Measurements from ENCODE around the gene KRTAP12-2.
"Not testable (repeated sequence)": the region's sequence is repeated elsewhere in the genome, so short reads cannot be mapped to it uniquely, and the experiment has no call there.

Gene KRTAP12-2

DNA sequence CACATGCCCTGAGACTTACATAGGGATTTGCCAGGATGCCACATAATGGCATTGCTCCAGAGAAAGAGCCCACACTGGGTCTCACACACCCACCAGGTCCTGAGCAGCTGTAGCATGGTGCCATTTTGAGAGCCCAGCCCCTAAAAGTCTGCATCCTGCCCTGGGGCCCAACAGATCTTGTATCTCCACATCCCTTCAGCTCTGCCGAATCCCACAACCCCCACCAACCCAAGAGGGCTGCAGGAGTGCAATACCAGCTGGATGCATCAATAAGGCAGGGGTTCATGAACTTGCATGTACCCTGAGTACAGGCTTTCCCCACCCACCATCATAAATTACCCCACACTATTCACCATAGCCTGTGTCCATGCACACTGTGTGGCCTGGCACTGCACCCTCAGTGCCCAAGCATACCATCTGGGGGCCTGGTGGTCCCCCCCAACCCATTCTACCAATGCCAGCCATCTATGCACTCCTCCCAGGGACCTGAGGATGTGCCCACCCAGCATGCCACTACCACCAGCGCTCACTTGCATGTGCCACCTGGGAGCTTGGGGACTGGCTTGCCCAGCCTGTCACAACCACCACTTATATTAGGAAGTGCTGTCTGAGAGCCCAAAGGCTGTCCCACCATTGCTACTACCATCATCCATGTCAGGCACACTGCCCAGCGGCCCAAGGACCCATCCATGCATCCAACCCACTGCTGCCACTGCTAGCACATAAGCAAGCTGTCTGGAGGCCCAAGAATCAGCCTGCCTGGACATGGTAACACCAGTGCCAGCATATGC lies 4.1 kb upstream of the KRTAP12-2 start:
- DNase-seq (ENCODE audit: insufficient read length, low spot score) = no peak
- no peak for FAIRE-seq
- TF ChIP-seq TAF1 (IDR thresholded peaks at IDR 0.05; ENCODE audit: low read depth, low read length) (no peak), POU2F2 (IDR thresholded peaks at IDR 0.05; ENCODE audit: low read depth, low read length) (no peak), PAX5 (IDR thresholded peaks at IDR 0.05; ENCODE audit: insufficient read depth, low read length, severe bottlenecking) (no peak), POLR2AphosphoS5 (IDR thresholded peaks at IDR 0.05; ENCODE audit: low read depth, low read length) (no peak), SPI1 (IDR thresholded peaks at IDR 0.05; ENCODE audit: low read depth, low read length) (no peak)

DNA sequence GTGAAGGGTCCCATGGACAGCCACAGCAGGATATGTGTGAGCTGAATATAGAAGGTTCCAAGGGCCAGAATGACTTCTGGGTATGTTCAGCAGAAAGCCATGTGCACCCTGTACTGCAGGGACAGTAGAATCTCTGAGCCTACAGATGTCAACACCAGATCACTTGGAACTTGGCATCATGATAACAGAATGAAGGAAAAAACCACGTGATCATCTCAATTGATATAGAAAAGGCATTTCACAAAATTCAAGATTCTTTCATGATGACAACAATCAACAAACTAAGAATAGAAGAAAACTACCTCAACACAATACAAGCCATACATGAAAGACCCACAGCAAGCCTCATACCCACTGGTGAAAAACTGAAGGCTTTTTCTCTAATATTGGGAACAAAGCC lies 885 bp upstream of the KRTAP12-2 start:
- DNase-seq (ENCODE audit: insufficient read length, low spot score) (no peak), FAIRE-seq (no peak)
- TF ChIP-seq TAF1 (IDR thresholded peaks at IDR 0.05; ENCODE audit: low read depth, low read length) (no peak), POLR2AphosphoS5 (IDR thresholded peaks at IDR 0.05; ENCODE audit: low read depth, low read length) (no peak), PAX5 (IDR thresholded peaks at IDR 0.05; ENCODE audit: insufficient read depth, low read length, severe bottlenecking) (no peak), POLR2A (IDR thresholded peaks at IDR 0.05; ENCODE audit: low read depth, low read length) (no peak), SPI1 (IDR thresholded peaks at IDR 0.05; ENCODE audit: low read depth, low read length) (no peak), POU2F2 (IDR thresholded peaks at IDR 0.05; ENCODE audit: low read depth, low read length) (no peak)

DNA sequence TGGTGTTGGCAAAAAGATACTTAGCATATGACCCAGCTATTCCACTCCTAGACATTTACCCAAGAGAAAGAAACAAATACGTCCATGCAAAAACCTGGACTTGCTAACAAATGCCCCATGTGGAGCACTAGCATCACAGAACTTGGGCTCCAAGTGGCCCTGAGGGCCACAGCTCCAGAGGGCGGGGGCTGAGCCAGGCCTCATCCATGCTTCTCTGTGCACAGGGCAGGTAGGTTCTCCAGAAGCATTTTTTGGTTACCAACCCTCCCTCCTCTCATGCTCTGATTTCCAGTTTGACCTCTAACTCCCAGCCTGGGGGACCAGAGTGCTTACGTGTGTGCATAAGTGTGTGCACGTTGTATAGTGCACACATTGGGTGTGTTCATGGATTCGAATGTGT lies 2.0 kb downstream of the KRTAP12-2 start:
- DNase-seq (ENCODE audit: insufficient read length, low spot score) = no peak
- TF ChIP-seq POLR2AphosphoS5 (IDR thresholded peaks at IDR 0.05; ENCODE audit: low read depth, low read length) (no peak), POLR2A (IDR thresholded peaks at IDR 0.05; ENCODE audit: low read depth, low read length) (no peak), POU2F2 (IDR thresholded peaks at IDR 0.05; ENCODE audit: low read depth, low read length) (no peak), TAF1 (IDR thresholded peaks at IDR 0.05; ENCODE audit: low read depth, low read length) (no peak), SPI1 (IDR thresholded peaks at IDR 0.05; ENCODE audit: low read depth, low read length) (no peak), PAX5 (IDR thresholded peaks at IDR 0.05; ENCODE audit: insufficient read depth, low read length, severe bottlenecking) (no peak)
- no peak for FAIRE-seq

DNA sequence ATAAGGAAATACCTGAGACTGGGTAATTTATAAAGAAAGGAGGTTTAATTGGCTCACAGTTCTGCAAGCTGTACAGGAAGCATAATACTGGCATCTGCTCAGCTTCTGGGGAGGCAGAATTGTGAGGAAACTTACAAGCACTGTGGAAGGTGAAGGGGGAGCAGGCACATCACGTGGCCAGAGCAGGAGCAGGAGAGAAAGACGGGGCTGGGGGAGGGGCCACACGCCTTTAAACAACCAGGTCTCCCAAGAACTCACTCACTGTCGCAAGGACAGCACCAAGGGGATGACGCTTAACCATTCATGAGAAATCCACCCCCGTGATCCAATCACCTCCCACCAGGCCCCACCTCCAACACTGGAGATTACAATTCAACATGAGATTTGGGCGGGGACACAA lies 5.2 kb downstream of the KRTAP12-2 start:
- FAIRE-seq; DNase-seq (ENCODE audit: insufficient read length, low spot score): not testable (repeated sequence)

DNA sequence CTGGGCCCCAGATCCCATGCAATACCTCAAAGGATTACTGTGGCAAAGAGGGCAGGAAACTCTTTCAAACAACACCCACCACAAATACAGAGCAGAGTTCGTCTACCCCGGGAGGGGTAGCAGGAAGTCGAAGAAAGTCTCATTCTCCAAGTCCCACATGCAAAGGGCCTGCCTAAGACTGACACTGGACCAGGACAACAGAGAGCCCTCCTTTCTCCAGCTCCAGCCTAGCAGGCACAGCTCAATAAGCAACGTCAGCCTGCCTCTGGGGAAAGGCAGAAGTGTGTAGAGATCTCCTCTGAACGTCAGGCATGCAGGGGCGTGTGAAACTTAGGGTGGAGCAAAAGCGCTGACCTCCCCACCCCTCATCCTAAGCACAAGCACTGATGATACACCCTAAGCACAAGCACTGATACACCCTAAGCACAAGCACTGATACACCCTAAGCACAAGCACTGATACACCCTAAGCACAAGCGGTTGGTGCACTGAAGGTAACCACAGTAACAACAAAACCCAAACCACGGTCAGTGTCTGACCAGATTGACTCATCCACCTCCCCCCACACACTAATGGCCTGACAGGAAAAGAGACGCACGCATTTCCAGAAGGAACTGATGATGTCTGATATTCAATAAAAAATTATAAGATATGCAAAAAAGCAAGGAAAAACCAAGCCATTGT lies 7.7 kb downstream of the KRTAP12-2 start:
- DNase-seq (ENCODE audit: insufficient read length, low spot score) = no peak

DNA sequence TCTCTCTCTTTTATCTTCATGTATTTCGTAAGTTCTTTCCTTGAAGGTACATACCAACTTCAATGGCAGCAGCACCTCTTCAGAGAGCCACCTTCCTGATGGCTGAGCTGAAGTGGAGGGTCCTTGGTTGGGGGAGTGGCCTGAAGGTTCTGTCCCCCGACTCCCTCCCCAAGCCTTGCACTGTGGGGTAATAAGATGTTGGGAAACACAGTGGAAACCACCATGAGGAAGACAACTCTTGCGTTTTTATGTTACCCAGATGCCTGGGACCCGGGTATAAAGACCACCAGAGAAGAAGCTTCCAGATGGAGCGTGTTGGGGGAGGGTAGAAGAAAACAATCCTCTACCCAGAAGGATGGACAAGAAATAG lies 8.2 kb downstream of the KRTAP12-2 start:
- FAIRE-seq = no peak
- TF ChIP-seq PAX5 (IDR thresholded peaks at IDR 0.05; ENCODE audit: insufficient read depth, low read length, severe bottlenecking) = no peak
- TF ChIP-seq POLR2A (IDR thresholded peaks at IDR 0.05; ENCODE audit: low read depth, low read length) = no peak
- TF ChIP-seq SPI1 (IDR thresholded peaks at IDR 0.05; ENCODE audit: low read depth, low read length) = no peak
- no peak for TF ChIP-seq TAF1 (IDR thresholded peaks at IDR 0.05; ENCODE audit: low read depth, low read length)
- no peak for TF ChIP-seq POLR2AphosphoS5 (IDR thresholded peaks at IDR 0.05; ENCODE audit: low read depth, low read length)
- TF ChIP-seq POU2F2 (IDR thresholded peaks at IDR 0.05; ENCODE audit: low read depth, low read length) = no peak
- no peak for DNase-seq (ENCODE audit: insufficient read length, low spot score)

More for the DNA sequence above, 7.7 kb downstream of the KRTAP12-2 start:
- no peak for TF ChIP-seq TAF1 (IDR thresholded peaks at IDR 0.05; ENCODE audit: low read depth, low read length)
- TF ChIP-seq SPI1 (IDR thresholded peaks at IDR 0.05; ENCODE audit: low read depth, low read length) = no peak
- no peak for TF ChIP-seq POLR2A (IDR thresholded peaks at IDR 0.05; ENCODE audit: low read depth, low read length)
- no peak for FAIRE-seq

DNA sequence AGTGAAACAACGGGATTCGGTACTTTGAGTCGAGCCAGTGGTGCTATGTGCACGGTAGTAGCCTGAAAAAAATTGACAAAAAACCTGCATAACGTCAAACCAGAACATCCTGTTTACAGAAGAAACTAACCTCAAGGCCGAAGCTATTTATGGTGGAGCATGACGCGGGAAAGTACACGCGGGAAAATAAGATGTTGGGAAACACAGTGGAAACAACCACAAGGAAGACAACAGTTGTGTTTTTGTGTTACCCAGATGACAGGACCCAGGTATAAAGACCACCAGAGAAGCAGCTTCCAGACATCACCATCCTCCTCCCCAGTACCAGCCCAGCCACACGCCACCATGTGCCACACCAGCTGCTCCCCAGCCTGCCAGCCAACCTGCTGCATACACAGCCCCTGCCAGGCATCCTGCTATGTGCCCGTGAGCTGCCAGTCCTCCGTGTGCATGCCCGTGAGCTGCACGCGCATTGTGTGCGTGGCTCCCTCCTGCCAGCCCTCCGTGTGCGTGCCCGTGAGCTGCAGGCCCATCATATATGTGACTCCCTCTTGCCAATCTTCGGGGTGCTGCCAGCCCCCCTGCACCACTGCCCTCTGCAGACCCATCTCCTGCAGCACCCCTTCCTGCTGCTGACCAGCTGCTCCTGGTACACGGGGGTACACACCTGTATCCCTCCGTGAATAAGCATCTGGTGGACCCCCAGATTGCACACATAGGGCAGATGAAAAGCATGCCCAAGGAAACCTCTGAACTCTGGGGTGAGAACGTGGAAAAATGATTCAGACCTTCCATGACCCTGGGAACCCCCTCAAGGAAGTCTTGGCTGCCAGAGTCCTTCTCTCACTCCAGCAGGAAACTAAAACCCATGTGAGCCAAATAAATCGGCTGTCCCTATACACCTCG lies 8.8 kb downstream of the KRTAP12-2 start, which contains the start of gene KRTAP12-3:
Gene KRTAP12-3, plus strand, starts transcription at position 298 of the 906 bp plus-strand sequence. Its CDS starts 48 bp downstream, at position 346.
- FAIRE-seq (no peak), DNase-seq (ENCODE audit: insufficient read length, low spot score) (no peak)
- no peak for TF ChIP-seq TAF1 (IDR thresholded peaks at IDR 0.05; ENCODE audit: low read depth, low read length)
- no peak for TF ChIP-seq POU2F2 (IDR thresholded peaks at IDR 0.05; ENCODE audit: low read depth, low read length)
- no peak for TF ChIP-seq SPI1 (IDR thresholded peaks at IDR 0.05; ENCODE audit: low read depth, low read length)
- no peak for TF ChIP-seq PAX5 (IDR thresholded peaks at IDR 0.05; ENCODE audit: insufficient read depth, low read length, severe bottlenecking)
- TF ChIP-seq POLR2AphosphoS5 (IDR thresholded peaks at IDR 0.05; ENCODE audit: low read depth, low read length) = no peak
- no peak for TF ChIP-seq POLR2A (IDR thresholded peaks at IDR 0.05; ENCODE audit: low read depth, low read length)

DNA sequence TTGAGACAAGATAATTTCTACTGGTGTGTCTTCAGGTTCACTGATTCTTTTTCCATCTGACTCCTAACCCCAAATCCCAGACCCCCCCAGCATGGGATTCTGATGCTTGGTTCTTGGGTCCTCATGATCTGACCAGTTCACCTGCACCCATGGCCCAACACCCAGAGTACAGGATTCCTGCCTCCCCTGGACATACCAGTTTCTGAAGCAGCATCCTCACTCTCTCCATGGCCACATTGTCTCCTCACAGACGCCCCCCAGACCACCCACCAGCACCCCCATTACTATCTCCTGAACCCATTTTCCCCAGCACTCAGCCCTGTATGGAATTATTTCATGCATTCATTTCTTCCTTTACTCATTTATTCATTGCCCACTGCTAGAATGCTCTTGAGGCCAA lies 9.9 kb downstream of the KRTAP12-2 start:
- TF ChIP-seq SPI1 (IDR thresholded peaks at IDR 0.05; ENCODE audit: low read depth, low read length) = no peak
- no peak for TF ChIP-seq PAX5 (IDR thresholded peaks at IDR 0.05; ENCODE audit: insufficient read depth, low read length, severe bottlenecking)
- no peak for TF ChIP-seq POLR2AphosphoS5 (IDR thresholded peaks at IDR 0.05; ENCODE audit: low read depth, low read length)
- no peak for TF ChIP-seq TAF1 (IDR thresholded peaks at IDR 0.05; ENCODE audit: low read depth, low read length)
- no peak for TF ChIP-seq POU2F2 (IDR thresholded peaks at IDR 0.05; ENCODE audit: low read depth, low read length)
- no peak for TF ChIP-seq POLR2A (IDR thresholded peaks at IDR 0.05; ENCODE audit: low read depth, low read length)
- FAIRE-seq = no peak

DNA sequence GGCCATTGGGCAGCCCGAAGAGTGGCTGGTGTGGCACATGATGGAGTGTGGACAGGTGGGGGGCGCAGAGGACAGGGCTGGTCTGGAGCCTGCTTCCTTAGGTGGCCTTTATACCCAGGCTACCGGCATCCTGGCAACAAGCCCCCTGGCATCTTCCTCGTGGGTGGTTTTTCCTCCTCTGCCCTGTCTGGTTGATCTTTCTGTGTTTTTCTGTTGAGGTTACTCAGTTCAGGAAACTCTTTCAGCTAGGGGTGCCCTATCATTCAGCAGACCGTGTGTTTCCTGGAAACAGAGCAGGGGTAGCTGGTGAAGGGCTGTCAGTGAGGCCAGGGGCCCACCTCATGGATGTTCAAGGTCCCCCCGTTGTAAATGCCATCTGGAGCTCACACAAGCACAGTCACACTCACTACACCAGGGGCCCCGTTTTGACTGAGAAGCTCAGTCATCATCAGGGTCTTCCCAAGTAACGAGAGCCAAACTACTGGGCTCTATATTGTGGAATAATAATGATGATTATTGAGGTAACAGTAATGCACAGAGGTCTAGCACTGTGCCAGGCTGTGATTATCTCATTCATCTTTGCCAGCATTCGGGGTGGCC lies 12.1 kb downstream of the KRTAP12-2 start, which contains the start of gene KRTAP12-4:
Gene KRTAP12-4, minus strand, starts transcription at position 84 of the 600 bp plus-strand sequence. Its CDS starts 45 bp downstream, at position 39.
- TF ChIP-seq PAX5 (IDR thresholded peaks at IDR 0.05; ENCODE audit: insufficient read depth, low read length, severe bottlenecking) (no peak), POU2F2 (IDR thresholded peaks at IDR 0.05; ENCODE audit: low read depth, low read length) (no peak), POLR2A (IDR thresholded peaks at IDR 0.05; ENCODE audit: low read depth, low read length) (no peak), TAF1 (IDR thresholded peaks at IDR 0.05; ENCODE audit: low read depth, low read length) (no peak), SPI1 (IDR thresholded peaks at IDR 0.05; ENCODE audit: low read depth, low read length) (no peak), POLR2AphosphoS5 (IDR thresholded peaks at IDR 0.05; ENCODE audit: low read depth, low read length) (no peak)
- FAIRE-seq (no peak), DNase-seq (ENCODE audit: insufficient read length, low spot score) (no peak)

More for the DNA sequence above, 9.9 kb downstream of the KRTAP12-2 start:
- DNase-seq (ENCODE audit: insufficient read length, low spot score) = no peak
